Loucy (cell line): ENCODE data around the gene TNFRSF14.
A peak's percentile ranks its signal among the peaks of the same experiment; 100 is the strongest.
"Not testable (repeated sequence)": the region's sequence is repeated elsewhere in the genome, so short reads cannot be mapped to it uniquely, and the experiment has no call there.

Source experiments
- H2AFZ ChIP-seq: fragments of 200-600 bp; sonication (generic); 2 replicates; pipeline ENCODE4 v1.6.0; 2016; ENCODE audit warnings: antibody characterized with exemption, mild to moderate bottlenecking, low read length, moderate library complexity
- H3F3A ChIP-seq: fragments of 200-600 bp; 2 replicates; pipeline ENCODE4 v1.6.0; 2016; ENCODE audit warnings: antibody characterized with exemption, low read depth, mild to moderate bottlenecking
- H3K27me3 ChIP-seq: fragments of 200-600 bp; sonication (generic); 2 replicates; pipeline ENCODE4 v1.6.1; 2014; ENCODE audit warnings: low read length, mild to moderate bottlenecking; ENCODE audit not compliant: insufficient read depth, poor library complexity, severe bottlenecking
- H3K36me3 ChIP-seq: fragments of 200-600 bp; sonication (generic); 2 replicates; pipeline ENCODE4 v1.6.1; 2016; ENCODE audit warnings: low read length; ENCODE audit not compliant: insufficient read depth
- H3K4me1 ChIP-seq: fragments of 200-600 bp; sonication (generic); 2 replicates; pipeline ENCODE4 v1.5.1; 2014; ENCODE audit warnings: low read length, mild to moderate bottlenecking; ENCODE audit not compliant: insufficient read depth, poor library complexity, severe bottlenecking
- H3K4me2 ChIP-seq: fragments of 200-600 bp; sonication (generic); 2 replicates; pipeline ENCODE4 v1.6.0; 2014; ENCODE audit warnings: antibody characterized with exemption, low read length, low read depth, mild to moderate bottlenecking; ENCODE audit not compliant: poor library complexity, severe bottlenecking
- H3K4me3 ChIP-seq: fragments of 200-600 bp; sonication (generic); 2 replicates; pipeline ENCODE4 v1.5.1; 2014; ENCODE audit warnings: low read length, mild to moderate bottlenecking, mixed read lengths; ENCODE audit not compliant: poor library complexity, severe bottlenecking
- H3K79me2 ChIP-seq: fragments of 200-600 bp; sonication (generic); 2 replicates; pipeline ENCODE4 v1.6.1; 2014; ENCODE audit warnings: low read length; ENCODE audit not compliant: insufficient read depth
- H3K9ac ChIP-seq: fragments of 200-600 bp; sonication (generic); 2 replicates; pipeline ENCODE4 v1.6.0; 2014; ENCODE audit warnings: mild to moderate bottlenecking, low read depth, low read length, moderate library complexity; ENCODE audit not compliant: poor library complexity, severe bottlenecking
- H3K9me2 ChIP-seq: fragments of 200-600 bp; sonication (generic); replicated peaks from 2 replicates; pipeline ENCODE4 v1.6.1; 2016; ENCODE audit warnings: low read depth, low read length, mixed read lengths
- H3K9me3 ChIP-seq: fragments of 200-600 bp; sonication (generic); 2 replicates; pipeline ENCODE4 v1.6.1; 2014; ENCODE audit warnings: mild to moderate bottlenecking, antibody characterized with exemption, low read length, low read depth; ENCODE audit not compliant: insufficient read depth
- H4K20me1 ChIP-seq: fragments of 200-600 bp; sonication (generic); 2 replicates; pipeline ENCODE4 v1.6.0; 2014; ENCODE audit warnings: antibody characterized with exemption, low read length, mild to moderate bottlenecking; ENCODE audit not compliant: insufficient read depth, poor library complexity, severe bottlenecking
- EZH2phosphoT487 ChIP-seq: fragments of 200-600 bp; IDR thresholded peaks from 2 replicates; pipeline ENCODE4 v1.6.1; 2018; ENCODE audit warnings: antibody characterized with exemption, mild to moderate bottlenecking, moderate library complexity, borderline replicate concordance
- TF ChIP-seq, protein P1 (sequence below): fragments of 200-600 bp; sonication (generic); conservative IDR thresholded peaks from 2 replicates; pipeline ENCODE4 v1.5.1; 2014; ENCODE audit warnings: mild to moderate bottlenecking, antibody characterized with exemption, low read length

Gene TNFRSF14

GRCh38 chr1:2552189-2552588, 4.0 kb upstream of the TNFRSF14 start:
- Histone ChIP-seq H3K9ac (no peak overlapping the region), H3K4me1 (peaks cover 36% of the 10 kb centered on the region)
- TF ChIP-seq EZH2phosphoT487 = no peak
- TF ChIP-seq, protein P1, sequence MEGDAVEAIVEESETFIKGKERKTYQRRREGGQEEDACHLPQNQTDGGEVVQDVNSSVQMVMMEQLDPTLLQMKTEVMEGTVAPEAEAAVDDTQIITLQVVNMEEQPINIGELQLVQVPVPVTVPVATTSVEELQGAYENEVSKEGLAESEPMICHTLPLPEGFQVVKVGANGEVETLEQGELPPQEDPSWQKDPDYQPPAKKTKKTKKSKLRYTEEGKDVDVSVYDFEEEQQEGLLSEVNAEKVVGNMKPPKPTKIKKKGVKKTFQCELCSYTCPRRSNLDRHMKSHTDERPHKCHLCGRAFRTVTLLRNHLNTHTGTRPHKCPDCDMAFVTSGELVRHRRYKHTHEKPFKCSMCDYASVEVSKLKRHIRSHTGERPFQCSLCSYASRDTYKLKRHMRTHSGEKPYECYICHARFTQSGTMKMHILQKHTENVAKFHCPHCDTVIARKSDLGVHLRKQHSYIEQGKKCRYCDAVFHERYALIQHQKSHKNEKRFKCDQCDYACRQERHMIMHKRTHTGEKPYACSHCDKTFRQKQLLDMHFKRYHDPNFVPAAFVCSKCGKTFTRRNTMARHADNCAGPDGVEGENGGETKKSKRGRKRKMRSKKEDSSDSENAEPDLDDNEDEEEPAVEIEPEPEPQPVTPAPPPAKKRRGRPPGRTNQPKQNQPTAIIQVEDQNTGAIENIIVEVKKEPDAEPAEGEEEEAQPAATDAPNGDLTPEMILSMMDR = no peak

GRCh38 chr1:2553076-2553475, 3.1 kb upstream of the TNFRSF14 start:
- not testable (repeated sequence) for H2AFZ ChIP-seq, H3K9me3 ChIP-seq, H4K20me1 ChIP-seq, H3K27me3 ChIP-seq, H3K4me3 ChIP-seq, H3F3A ChIP-seq, H3K4me2 ChIP-seq, H3K9ac ChIP-seq, H3K9me2 ChIP-seq, H3K36me3 ChIP-seq
- Histone ChIP-seq H3K79me2 (peaks cover 15% of the 10 kb centered on the region), H3K4me1 (peaks cover 36% of the 10 kb centered on the region)

More at GRCh38 chr1:2552189-2552588, 4.0 kb upstream of the TNFRSF14 start:
- Histone ChIP-seq H3F3A (no peaks in the 10 kb centered on the region), H3K79me2 (peaks cover 13% of the 10 kb centered on the region), H3K9me3 (no peaks in the 10 kb centered on the region), H4K20me1 (peaks cover 2% of the 10 kb centered on the region), H3K9me2 (no peaks in the 10 kb centered on the region), H3K4me2 (no peak overlapping the region), H3K27me3 (no peaks in the 10 kb centered on the region), H3K4me3 (no peak overlapping the region), H3K36me3 (no peaks in the 10 kb centered on the region), H2AFZ (no peak overlapping the region)

GRCh38 chr1:2553871-2554620, 2.1 kb upstream of the TNFRSF14 start:
- Histone ChIP-seq H3K9me2 (no peaks in the 10 kb centered on the region), H2AFZ (no peak overlapping the region), H3K9me3 (no peaks in the 10 kb centered on the region), H3K4me1 (peaks cover 30% of the 10 kb centered on the region), H3K4me3 (no peak overlapping the region), H3K27me3 (no peaks in the 10 kb centered on the region), H3K9ac (peak overlapping the region; percentile 97), H3K79me2 (peaks cover 21% of the 10 kb centered on the region), H3K36me3 (no peaks in the 10 kb centered on the region), H4K20me1 (peaks cover 9% of the 10 kb centered on the region), H3K4me2 (peak overlapping the region; percentile 95), H3F3A (no peaks in the 10 kb centered on the region)
- no peak for TF ChIP-seq EZH2phosphoT487
- TF ChIP-seq, protein P1 = no peak
